ENCODE measurements around the gene MGST2.

MGST2 gene
- 0 to 3.7 (median 0.97) reads per million in 9 experiments for total RNA-seq

GRCh38 chr4:139665690-139666529 is at the start of gene MGST2:
MGST2 (plus strand) TSS chr4:139665819; CDS start chr4:139666020, 201 bp downstream.
- ATAC-seq (replicated peaks): peak; percentile 68
- Mint-ChIP-seq H3K4me3 (peak within 1 kb of the TSS; percentile 82 to 94), H3K27ac (peak within 1 kb of the TSS; percentile 92 to 94), H3K27me3 (no peaks in the 10 kb centered on the region), H3K9me3 (no peaks in the 10 kb centered on the region), H3K36me3 (ENCODE audit: insufficient read depth) (no peaks in the 10 kb centered on the region), H3K4me1 (ENCODE audit: low read depth in 2 of 2) (peaks cover 14 to 15% of the 10 kb centered on the region in 2 donors)
- no peak for DNase-seq

- no peak for DNase-seq
Measured at GRCh38 chr4:139617702-139618490, 47.7 kb upstream of the MGST2 start.

GRCh38 chr4:139619644-139620043 is 46.0 kb upstream of the MGST2 start:
- no peak overlapping the region for H3K4me3 Mint-ChIP-seq
- peaks cover 0 to 1% of the 10 kb centered on the region in 2 donors for H3K4me1 Mint-ChIP-seq (ENCODE audit: low read depth in 2 of 2)
- peaks cover 19 to 27% of the 10 kb centered on the region in 2 donors for H3K27me3 Mint-ChIP-seq
- H3K36me3 Mint-ChIP-seq (ENCODE audit: insufficient read depth): peaks cover 5% of the 10 kb centered on the region
- no peaks in the 10 kb centered on the region for H3K9me3 Mint-ChIP-seq
- DNase-seq: no peak
- peak; percentile 49 for ATAC-seq (replicated peaks)
- no peak overlapping the region for H3K27ac Mint-ChIP-seq

More at GRCh38 chr4:139617702-139618490, 47.7 kb upstream of the MGST2 start:
- H3K27ac Mint-ChIP-seq: no peak overlapping the region
- H3K4me1 Mint-ChIP-seq (ENCODE audit: low read depth in 2 of 2): peaks cover 0 to 1% of the 10 kb centered on the region in 2 donors
- H3K9me3 Mint-ChIP-seq: no peaks in the 10 kb centered on the region
- no peak for ATAC-seq (replicated peaks)
- no peak overlapping the region for H3K4me3 Mint-ChIP-seq
- H3K27me3 Mint-ChIP-seq: peaks cover 9 to 12% of the 10 kb centered on the region in 2 donors
- H3K36me3 Mint-ChIP-seq (ENCODE audit: insufficient read depth): peaks cover 3% of the 10 kb centered on the region

GRCh38 chr4:139622901-139623381 is 42.7 kb upstream of the MGST2 start:
- Mint-ChIP-seq H3K27ac (no peak overlapping the region), H3K36me3 (ENCODE audit: insufficient read depth) (peaks cover 5% of the 10 kb centered on the region), H3K27me3 (peaks cover 31 to 42% of the 10 kb centered on the region in 2 donors), H3K4me3 (no peak overlapping the region), H3K4me1 (ENCODE audit: low read depth in 2 of 2) (no peaks in the 10 kb centered on the region), H3K9me3 (no peaks in the 10 kb centered on the region)
- DNase-seq: no peak
- no peak for ATAC-seq (replicated peaks)

GRCh38 chr4:139624441-139625092 is 41.1 kb upstream of the MGST2 start:
- no peak overlapping the region for H3K27ac Mint-ChIP-seq
- no peaks in the 10 kb centered on the region for H3K9me3 Mint-ChIP-seq
- H3K4me1 Mint-ChIP-seq (ENCODE audit: low read depth in 2 of 2): peaks cover 0 to 2% of the 10 kb centered on the region in 2 donors
- peaks cover 31 to 42% of the 10 kb centered on the region in 2 donors for H3K27me3 Mint-ChIP-seq
- peaks cover 3% of the 10 kb centered on the region for H3K36me3 Mint-ChIP-seq (ENCODE audit: insufficient read depth)
- ATAC-seq (replicated peaks) (no peak), DNase-seq (no peak)
- H3K4me3 Mint-ChIP-seq: no peak overlapping the region

GRCh38 chr4:139625093-139625455 is 40.5 kb upstream of the MGST2 start:
- Mint-ChIP-seq H3K27ac (no peak overlapping the region), H3K4me3 (no peak overlapping the region), H3K9me3 (no peaks in the 10 kb centered on the region), H3K27me3 (peaks cover 31 to 43% of the 10 kb centered on the region in 2 donors), H3K36me3 (ENCODE audit: insufficient read depth) (peaks cover 2% of the 10 kb centered on the region), H3K4me1 (ENCODE audit: low read depth in 2 of 2) (peaks cover 0 to 2% of the 10 kb centered on the region in 2 donors)
- no peak for ATAC-seq (replicated peaks)
- DNase-seq: no peak

- H3K27ac Mint-ChIP-seq: no peak overlapping the region
- ATAC-seq (replicated peaks) (no peak), DNase-seq (no peak)
- H3K4me1 Mint-ChIP-seq (ENCODE audit: low read depth in 2 of 2): peaks cover 0 to 2% of the 10 kb centered on the region in 2 donors
- peaks cover 2% of the 10 kb centered on the region for H3K36me3 Mint-ChIP-seq (ENCODE audit: insufficient read depth)
- H3K9me3 Mint-ChIP-seq: no peaks in the 10 kb centered on the region
- H3K4me3 Mint-ChIP-seq: no peak overlapping the region
- peaks cover 33 to 47% of the 10 kb centered on the region in 2 donors for H3K27me3 Mint-ChIP-seq
Measured at GRCh38 chr4:139625482-139625881, 40.1 kb upstream of the MGST2 start.

GRCh38 chr4:139628184-139629012 is 37.2 kb upstream of the MGST2 start:
- ATAC-seq (replicated peaks) (no peak), DNase-seq (no peak)
- H3K4me1 Mint-ChIP-seq (ENCODE audit: low read depth in 2 of 2): peaks cover 0 to 2% of the 10 kb centered on the region in 2 donors
- H3K27me3 Mint-ChIP-seq: peaks cover 46 to 48% of the 10 kb centered on the region in 2 donors
- no peak overlapping the region for H3K4me3 Mint-ChIP-seq
- H3K36me3 Mint-ChIP-seq (ENCODE audit: insufficient read depth): peaks cover 2% of the 10 kb centered on the region
- H3K27ac Mint-ChIP-seq: no peak overlapping the region
- no peaks in the 10 kb centered on the region for H3K9me3 Mint-ChIP-seq

- Mint-ChIP-seq H3K27ac (no peak overlapping the region), H3K36me3 (ENCODE audit: insufficient read depth) (no peaks in the 10 kb centered on the region), H3K4me3 (no peak overlapping the region), H3K9me3 (no peaks in the 10 kb centered on the region), H3K4me1 (ENCODE audit: low read depth in 2 of 2) (peaks cover 0 to 2% of the 10 kb centered on the region in 2 donors), H3K27me3 (peaks cover 47 to 48% of the 10 kb centered on the region in 2 donors)
- no peak for ATAC-seq (replicated peaks)
- DNase-seq: no peak
Measured at GRCh38 chr4:139629436-139630125, 36.0 kb upstream of the MGST2 start.

GRCh38 chr4:139630126-139630495 is 35.5 kb upstream of the MGST2 start:
- H3K4me1 Mint-ChIP-seq (ENCODE audit: low read depth in 2 of 2): peaks cover 0 to 2% of the 10 kb centered on the region in 2 donors
- DNase-seq: no peak
- H3K36me3 Mint-ChIP-seq (ENCODE audit: insufficient read depth): no peaks in the 10 kb centered on the region

GRCh38 chr4:139630991-139631390 is 34.6 kb upstream of the MGST2 start:
- ATAC-seq (replicated peaks): no peak
- Mint-ChIP-seq H3K27me3 (peaks cover 51 to 55% of the 10 kb centered on the region in 2 donors), H3K36me3 (ENCODE audit: insufficient read depth) (no peaks in the 10 kb centered on the region), H3K27ac (no peak overlapping the region), H3K4me3 (no peak overlapping the region), H3K9me3 (no peaks in the 10 kb centered on the region), H3K4me1 (ENCODE audit: low read depth in 2 of 2) (peaks cover 0 to 2% of the 10 kb centered on the region in 2 donors)
- no peak for DNase-seq

More at GRCh38 chr4:139630126-139630495, 35.5 kb upstream of the MGST2 start:
- Mint-ChIP-seq H3K9me3 (no peaks in the 10 kb centered on the region), H3K27me3 (peaks cover 45 to 49% of the 10 kb centered on the region in 2 donors), H3K4me3 (no peak overlapping the region), H3K27ac (no peak overlapping the region)
- no peak for ATAC-seq (replicated peaks)

- Mint-ChIP-seq H3K27ac (no peak overlapping the region), H3K27me3 (peaks cover 52 to 56% of the 10 kb centered on the region in 2 donors), H3K4me3 (no peak overlapping the region), H3K9me3 (no peaks in the 10 kb centered on the region), H3K4me1 (ENCODE audit: low read depth in 2 of 2) (peaks cover 0 to 2% of the 10 kb centered on the region in 2 donors), H3K36me3 (ENCODE audit: insufficient read depth) (no peaks in the 10 kb centered on the region)
- no peak for DNase-seq
- no peak for ATAC-seq (replicated peaks)
Measured at GRCh38 chr4:139631791-139632190, 33.8 kb upstream of the MGST2 start.

Data from effector memory CD8-positive, alpha-beta T cell (primary cell).